Gastroesophageal sphincter (tissue), 4 donors: Measurements from ENCODE around the gene KLF15. TPM values are rescaled to one million over a fixed set of nuclear protein-coding genes. Genes with fewer than 3 reads are reported as not detected.

ENCODE experiments used
- ATAC-seq: fragments of 150-250 bp; one replicate; pipeline ENCODE4 v1.9.1; 2016; ENCODE audit warnings: mild to moderate bottlenecking, moderate library complexity
- H3K27ac ChIP-seq, 4 donors: fragments of 200-600 bp; sonication (generic) in 3 of 4; 1 replicate in 3 of 4; 2 replicates in 1 of 4; pipeline ENCODE4 v1.5.1; 2016 to 2019
- H3K27me3 ChIP-seq: fragments of 200-600 bp; sonication (generic); one replicate; pipeline ENCODE4 v1.5.1; 2019
- H3K36me3 ChIP-seq, 2 donors: fragments of 200-600 bp; sonication (generic); one replicate each; pipeline ENCODE4 v1.5.1; 2019; ENCODE audit warnings: control low read depth in 1 of 2
- H3K4me1 ChIP-seq, 3 donors: fragments of 200-600 bp; sonication (generic); 1 replicate in 2 of 3; 2 replicates in 1 of 3; pipeline ENCODE4 v1.5.1; 2016 to 2019; ENCODE audit warnings: control low read depth in 2 of 3
- H3K4me3 ChIP-seq, 2 donors: fragments of 200-600 bp; sonication (generic); one replicate each; pipeline ENCODE4 v1.5.1; 2019; ENCODE audit warnings: mild to moderate bottlenecking in 1 of 2, moderate library complexity in 1 of 2
- H3K9me3 ChIP-seq, 3 donors: fragments of 200-600 bp; sonication (generic); one replicate each; pipeline ENCODE4 v1.5.1; 2017 to 2019; ENCODE audit warnings: control low read depth in 2 of 3
- EP300 ChIP-seq: sonication (generic); formaldehyde crosslinking; IDR thresholded peaks from one replicate; pipeline ENCODE4 v1.6.1; 2017; ENCODE audit warnings: antibody characterized with exemption, mild to moderate bottlenecking
- POLR2A ChIP-seq, 2 donors: fragments of 450-650 bp; IDR thresholded peaks; one replicate each; pipeline ENCODE4 v1.6.1; 2017; ENCODE audit warnings: antibody characterized with exemption in 2 of 2, mild to moderate bottlenecking in 2 of 2, moderate library complexity in 1 of 2
- POLR2AphosphoS5 ChIP-seq: sonication (generic); formaldehyde crosslinking; IDR thresholded peaks from one replicate; pipeline ENCODE4 v1.6.1; 2017; ENCODE audit warnings: antibody characterized with exemption
- WGBS, 2 donors: methylation state at CpG; one replicate each; pipeline ENCODE4 v1.1.5; 2018; ENCODE audit warnings: low coverage in 1 of 2; 5-methylcytosine and 5-hydroxymethylcytosine counted together
- total RNA-seq, 4 donors: library from RNA; depleted of rRNA; stranded (reverse); fragments of >200 nt; gene quantifications; one replicate each; pipeline ENCODE4 v1.1.0, GENCODE V29; 2016
- TF ChIP-seq, protein P1 (sequence below), 4 experiments: fragments of 200-600 bp in 2 of 4; fragments of 450-650 bp in 2 of 4; sonication (generic) in 1 of 4; IDR thresholded peaks; one replicate each; pipeline ENCODE4 v1.5.1; 2017 to 2019; ENCODE audit warnings: antibody characterized with exemption in 4 of 4, mild to moderate bottlenecking in 2 of 4, moderate library complexity in 2 of 4

Gene KLF15
- total RNA-seq, 4 donors from 2014 or later = 69.5 to 110 (median 94.0) TPM

DNA sequence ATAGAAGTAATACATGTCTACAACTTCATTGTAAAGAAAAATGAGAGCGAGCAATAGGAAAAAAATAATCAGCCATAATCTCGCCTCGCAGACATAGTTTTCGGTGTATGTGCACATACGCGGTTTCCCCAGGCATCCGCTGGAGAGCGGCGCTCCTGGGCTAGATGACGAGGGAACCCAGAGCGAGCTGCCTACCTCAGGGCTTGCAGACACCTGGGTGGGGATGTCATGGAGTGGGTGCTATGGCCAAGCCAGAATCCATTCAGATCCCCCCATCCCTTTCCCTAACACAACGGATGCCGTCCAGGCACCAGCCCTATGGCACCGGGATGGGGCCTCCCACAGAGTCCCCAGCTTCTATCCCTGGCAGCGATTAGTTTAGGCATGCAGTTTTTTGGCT, 33.0 kb upstream of the KLF15 start:
- no peaks in the 10 kb centered on the region for H3K9me3 ChIP-seq
- peaks cover 0 to 26% (median 15%) of the 10 kb centered on the region in 3 donors for H3K4me1 ChIP-seq
- no peak overlapping the region for H3K4me3 ChIP-seq
- peak overlapping the region in 1 of 4 donors; percentile 10 for H3K27ac ChIP-seq
- no peaks in the 10 kb centered on the region for H3K36me3 ChIP-seq
- TF ChIP-seq POLR2AphosphoS5 = no peak
- TF ChIP-seq POLR2A (IDR thresholded peaks at IDR 0.05) = no peak
- no peak for TF ChIP-seq EP300
- TF ChIP-seq, protein P1, sequence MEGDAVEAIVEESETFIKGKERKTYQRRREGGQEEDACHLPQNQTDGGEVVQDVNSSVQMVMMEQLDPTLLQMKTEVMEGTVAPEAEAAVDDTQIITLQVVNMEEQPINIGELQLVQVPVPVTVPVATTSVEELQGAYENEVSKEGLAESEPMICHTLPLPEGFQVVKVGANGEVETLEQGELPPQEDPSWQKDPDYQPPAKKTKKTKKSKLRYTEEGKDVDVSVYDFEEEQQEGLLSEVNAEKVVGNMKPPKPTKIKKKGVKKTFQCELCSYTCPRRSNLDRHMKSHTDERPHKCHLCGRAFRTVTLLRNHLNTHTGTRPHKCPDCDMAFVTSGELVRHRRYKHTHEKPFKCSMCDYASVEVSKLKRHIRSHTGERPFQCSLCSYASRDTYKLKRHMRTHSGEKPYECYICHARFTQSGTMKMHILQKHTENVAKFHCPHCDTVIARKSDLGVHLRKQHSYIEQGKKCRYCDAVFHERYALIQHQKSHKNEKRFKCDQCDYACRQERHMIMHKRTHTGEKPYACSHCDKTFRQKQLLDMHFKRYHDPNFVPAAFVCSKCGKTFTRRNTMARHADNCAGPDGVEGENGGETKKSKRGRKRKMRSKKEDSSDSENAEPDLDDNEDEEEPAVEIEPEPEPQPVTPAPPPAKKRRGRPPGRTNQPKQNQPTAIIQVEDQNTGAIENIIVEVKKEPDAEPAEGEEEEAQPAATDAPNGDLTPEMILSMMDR (IDR thresholded peaks at IDR 0.05) = no peak
- peaks cover 6% of the 10 kb centered on the region for H3K27me3 ChIP-seq
- 86 to 88% methylated on average over 10 to 13 of the region's 15 CpGs for WGBS, 2 donors
- no peak for ATAC-seq

DNA sequence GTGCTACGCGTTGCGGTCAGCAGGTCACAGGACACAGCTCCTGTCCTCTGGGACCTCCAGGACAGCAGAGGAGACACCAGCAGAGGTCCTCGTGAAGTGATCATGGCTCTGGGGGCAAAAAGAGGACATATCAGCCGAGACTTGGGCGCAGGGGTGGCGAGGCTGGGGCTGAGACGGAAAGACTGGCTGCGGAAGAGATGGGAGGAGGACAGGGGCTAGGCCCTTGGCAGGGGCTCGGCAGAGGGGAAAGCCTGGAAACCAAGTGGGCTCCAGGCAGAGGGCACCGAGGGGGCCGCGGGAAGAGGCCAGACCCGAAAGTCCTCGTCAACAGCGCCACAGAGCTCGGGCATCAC, 32.6 kb upstream of the KLF15 start:
- WGBS, 2 donors = 64 to 100% methylated on average over 3 to 13 of the region's 17 CpGs
- TF ChIP-seq EP300 (no peak), POLR2A (IDR thresholded peaks at IDR 0.05) (no peak), POLR2AphosphoS5 (no peak)
- TF ChIP-seq, protein P1 (IDR thresholded peaks at IDR 0.05) = no peak
- H3K9me3 ChIP-seq = no peaks in the 10 kb centered on the region
- peak overlapping the region in 3 of 4 donors; percentile 86 to 91 (median 90) for H3K27ac ChIP-seq
- H3K4me1 ChIP-seq = peaks cover 0 to 21% (median 12%) of the 10 kb centered on the region in 3 donors
- H3K36me3 ChIP-seq = no peaks in the 10 kb centered on the region
- no peak overlapping the region for H3K4me3 ChIP-seq
- no peak for ATAC-seq
- peaks cover 3% of the 10 kb centered on the region for H3K27me3 ChIP-seq

- Histone ChIP-seq H3K27ac (peak overlapping the region; percentile 82 to 91 (median 88)), H3K4me1 (peaks cover 0 to 16% (median 7%) of the 10 kb centered on the region in 3 donors), H3K27me3 (no peaks in the 10 kb centered on the region), H3K4me3 (peak overlapping the region; percentile 24 to 50), H3K36me3 (no peaks in the 10 kb centered on the region), H3K9me3 (no peaks in the 10 kb centered on the region)
- TF ChIP-seq POLR2AphosphoS5 (peak; percentile 96), POLR2A (IDR thresholded peaks at IDR 0.05) (peak; percentile 71 to 78), EP300 (peak; percentile 94)
- TF ChIP-seq, protein P1 (IDR thresholded peaks at IDR 0.05) = peak; percentile 99 to 100 (median 100)
- WGBS, 2 donors = 1 to 7% methylated on average over 12 to 19 of the region's 58 CpGs
- ATAC-seq = peak; percentile 97
Measured at GRCh38 chr3:126389112-126389793, 32.0 kb upstream of the KLF15 start.

DNA sequence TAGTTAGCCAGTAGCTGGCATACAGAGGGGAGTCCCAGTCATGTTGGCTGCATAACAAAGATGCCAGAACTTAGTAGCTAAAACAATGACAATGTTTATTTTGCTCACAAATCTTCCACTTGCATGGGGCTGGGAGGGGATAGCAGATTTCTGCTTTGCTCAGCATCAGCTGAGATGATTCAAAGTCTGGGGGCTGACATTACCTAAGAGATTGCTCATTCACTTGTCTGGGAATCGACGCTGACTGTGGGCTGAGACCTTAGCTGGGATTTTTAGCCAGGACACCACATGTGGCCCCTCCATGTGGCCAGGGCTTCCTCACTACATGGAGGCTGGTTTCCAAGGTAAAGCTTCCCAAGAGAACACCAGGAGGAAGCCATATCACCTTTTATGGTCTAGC, 24.8 kb upstream of the KLF15 start:
- Histone ChIP-seq H3K4me1 (no peaks in the 10 kb centered on the region), H3K9me3 (no peaks in the 10 kb centered on the region), H3K36me3 (no peaks in the 10 kb centered on the region), H3K27ac (no peak overlapping the region), H3K4me3 (no peak overlapping the region), H3K27me3 (peaks cover 13% of the 10 kb centered on the region)
- ATAC-seq = no peak
- TF ChIP-seq, protein P1 (IDR thresholded peaks at IDR 0.05) = no peak
- TF ChIP-seq POLR2A (IDR thresholded peaks at IDR 0.05) = no peak
- TF ChIP-seq POLR2AphosphoS5 = no peak
- TF ChIP-seq EP300 = no peak
- WGBS, 2 donors = 17 to 30% methylated on average over 2 of the region's 2 CpGs
